Activated CD8-positive, alpha-beta memory T cell treated with anti-CD3 and anti-CD28 coated beads for 48 hours (primary cell): ENCODE measurements around the gene NAA80.
A peak's percentile ranks its signal among the peaks of the same experiment; 100 is the strongest.

ENCODE experiments used
- DNase-seq, 3 experiments: peaks; one replicate each; pipeline ENCODE4 v3.0.0-alpha.2; 2020; ENCODE audit warnings: low read depth in 2 of 3, low spot score in 2 of 3

The NAA80 gene

GRCh38 chr3:50298836-50299637, at the start of gene NAA80, which contains the start of gene HYAL3:
Gene NAA80, minus strand, starts transcription at chr3:50299405. Its CDS starts 1,942 bp downstream, at chr3:50297463.
Gene HYAL3, minus strand, starts transcription at chr3:50299405. Its CDS starts 3,803 bp downstream, at chr3:50295602.
- DNase-seq, result peak; percentile 96 to 98 (median 96)

- DNase-seq, result no peak
These were observed 48.1 kb upstream of the NAA80 start for GRCh38 chr3:50347187-50347813.

- peak in 1 of 3 experiments; percentile 57 for DNase-seq
These were observed 46.5 kb upstream of the NAA80 start, which contains the start of gene ZMYND10 for GRCh38 chr3:50345586-50346234. Gene ZMYND10, minus strand, starts transcription at chr3:50345732. Its CDS starts 153 bp downstream, at chr3:50345579.

GRCh38 chr3:50345008-50345407, 45.8 kb upstream of the NAA80 start:
- no peak for DNase-seq

- DNase-seq, result no peak
These were observed 43.8 kb upstream of the NAA80 start for GRCh38 chr3:50342813-50343633.

GRCh38 chr3:50341996-50342650, 42.9 kb upstream of the NAA80 start:
- no peak for DNase-seq

- no peak for DNase-seq
These were observed 42.3 kb upstream of the NAA80 start for GRCh38 chr3:50341537-50341936.

- DNase-seq, result peak; percentile 49 to 70 (median 54)
These were observed 41.5 kb upstream of the NAA80 start, which contains the start of gene RASSF1 for GRCh38 chr3:50340448-50341329. Gene RASSF1, minus strand, starts transcription at chr3:50340836. Its CDS starts 31 bp downstream, at chr3:50340805.

GRCh38 chr3:50340147-50340447, 40.9 kb upstream of the NAA80 start:
- no peak for DNase-seq

GRCh38 chr3:50339485-50340146, 40.4 kb upstream of the NAA80 start:
- no peak for DNase-seq

- no peak for DNase-seq
These were observed 39.8 kb upstream of the NAA80 start for GRCh38 chr3:50338965-50339364.

GRCh38 chr3:50337175-50337861, 38.1 kb upstream of the NAA80 start:
- DNase-seq, result peak; percentile 87 to 94 (median 90)

GRCh38 chr3:50336452-50337174, 37.4 kb upstream of the NAA80 start:
- no peak for DNase-seq

GRCh38 chr3:50334339-50335075, 35.3 kb upstream of the NAA80 start:
- no peak for DNase-seq

- DNase-seq, result no peak
These were observed 34.6 kb upstream of the NAA80 start for GRCh38 chr3:50333744-50334328.

- no peak for DNase-seq
These were observed 32.2 kb upstream of the NAA80 start for GRCh38 chr3:50331364-50331907.
